GM19043 (cell line): ENCODE measurements around the gene RIPPLY2.
A peak's percentile ranks its signal among the peaks of the same experiment; 100 is the strongest.

Experiments used
- ATAC-seq: cut with Tn5 transposase; IDR thresholded peaks from one replicate; pipeline ENCODE4 v1.9.1; 2021; ENCODE audit warnings: low read depth; ENCODE audit not compliant: unreplicated experiment

Gene RIPPLY2

DNA sequence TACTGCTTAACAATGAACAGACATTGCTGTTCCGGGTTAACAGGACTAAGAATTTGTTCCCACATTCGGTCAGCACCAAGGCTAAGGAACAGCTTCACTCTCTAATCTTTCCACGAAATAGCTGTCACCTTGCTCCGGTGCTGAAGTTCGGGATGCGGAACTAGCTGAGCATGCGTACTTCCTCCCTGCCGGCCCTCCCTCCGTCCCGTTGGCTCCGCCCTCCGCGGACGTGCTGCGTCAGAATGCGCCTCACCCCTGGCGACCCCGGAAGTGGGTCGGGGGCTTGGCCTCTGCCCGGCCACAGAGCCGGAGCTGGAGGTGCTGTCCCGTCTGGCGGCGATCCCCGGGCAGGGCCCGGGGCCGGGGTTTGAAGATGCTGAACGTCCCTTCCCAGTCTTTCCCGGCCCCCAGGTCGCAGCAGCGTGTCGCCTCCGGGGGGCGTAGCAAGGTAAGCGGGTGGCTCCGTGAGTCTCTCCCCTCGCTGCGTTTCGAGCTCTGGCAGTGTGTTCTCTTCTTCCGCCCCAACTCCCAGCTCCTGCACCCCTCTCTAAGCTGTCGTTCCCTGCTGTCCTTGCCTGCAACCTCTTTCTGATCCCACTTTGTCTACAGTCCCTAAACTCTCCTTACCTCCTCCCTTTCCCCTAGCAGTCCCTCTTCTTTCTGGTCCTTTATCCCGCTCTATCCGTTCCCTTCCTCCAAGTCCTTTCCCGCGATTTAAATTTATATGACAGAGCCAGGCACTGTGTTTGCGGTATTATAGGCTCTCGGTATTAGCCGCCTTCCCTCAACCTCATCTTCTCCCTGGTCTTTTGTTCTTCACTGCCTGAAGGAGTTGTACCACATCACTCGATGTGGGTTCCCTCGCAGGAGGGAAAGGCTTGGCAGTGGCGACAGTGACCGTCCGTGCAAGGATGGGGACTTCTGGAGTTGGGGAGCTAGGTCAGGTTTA, 6.5 kb downstream of the RIPPLY2 start, which contains the start of gene CYB5R4:
Gene CYB5R4 (plus strand): TSS at position 280 of the 949 bp plus-strand sequence. CDS start 94 bp downstream, at position 374.
- peak; percentile 96 for ATAC-seq

DNA sequence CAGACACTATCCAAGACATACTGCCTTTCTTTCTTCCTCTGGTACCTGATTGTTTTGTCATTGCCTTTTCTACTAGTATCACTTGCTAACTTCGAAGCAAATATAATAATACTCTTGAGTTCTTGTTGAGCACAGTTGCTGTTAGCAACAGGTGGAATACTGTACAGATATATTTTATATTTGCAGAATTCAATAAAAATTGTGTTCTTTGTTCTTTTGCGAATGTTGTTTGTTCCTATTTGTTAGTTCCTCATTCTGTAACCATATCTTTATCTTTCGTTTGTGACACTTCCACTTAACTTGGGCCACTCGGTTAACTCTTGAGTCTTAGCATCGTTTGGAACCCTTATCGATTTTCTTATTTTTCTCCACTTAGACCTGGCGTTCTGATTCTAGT, 7.2 kb downstream of the RIPPLY2 start:
- no peak for ATAC-seq

DNA sequence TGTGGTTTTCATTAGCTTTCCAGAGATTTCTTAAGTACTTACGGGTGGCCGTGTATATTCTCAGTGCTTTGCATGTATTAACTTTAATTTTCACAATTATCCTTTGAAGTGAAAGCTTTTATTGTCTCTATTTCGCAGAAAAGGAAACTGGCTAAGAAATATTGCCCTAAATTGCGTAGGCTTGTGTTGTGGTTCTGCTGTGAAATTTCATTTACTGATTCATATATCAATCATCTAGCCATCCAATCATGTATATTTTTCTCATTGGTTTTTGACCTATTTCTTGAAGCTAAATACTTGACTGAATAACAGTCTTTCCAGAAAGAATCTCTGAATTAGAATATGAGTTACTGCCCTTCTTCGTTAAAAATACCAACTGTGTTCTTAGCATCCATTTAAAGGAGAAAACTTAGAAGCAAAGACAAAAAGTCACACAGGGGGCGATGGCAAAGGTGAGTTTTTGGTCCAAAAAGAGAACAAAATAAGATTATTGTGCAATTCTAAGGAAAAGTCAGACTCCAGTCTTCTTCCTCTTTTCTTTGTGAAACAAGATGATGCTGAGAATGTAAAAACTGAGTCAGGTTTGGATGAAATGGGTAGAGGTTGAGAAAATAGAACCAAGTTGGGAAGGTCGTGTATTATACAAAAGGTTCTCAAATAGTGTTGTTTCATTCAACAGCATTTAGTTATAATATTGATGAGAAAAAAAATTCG, 7.8 kb downstream of the RIPPLY2 start:
- ATAC-seq: no peak

DNA sequence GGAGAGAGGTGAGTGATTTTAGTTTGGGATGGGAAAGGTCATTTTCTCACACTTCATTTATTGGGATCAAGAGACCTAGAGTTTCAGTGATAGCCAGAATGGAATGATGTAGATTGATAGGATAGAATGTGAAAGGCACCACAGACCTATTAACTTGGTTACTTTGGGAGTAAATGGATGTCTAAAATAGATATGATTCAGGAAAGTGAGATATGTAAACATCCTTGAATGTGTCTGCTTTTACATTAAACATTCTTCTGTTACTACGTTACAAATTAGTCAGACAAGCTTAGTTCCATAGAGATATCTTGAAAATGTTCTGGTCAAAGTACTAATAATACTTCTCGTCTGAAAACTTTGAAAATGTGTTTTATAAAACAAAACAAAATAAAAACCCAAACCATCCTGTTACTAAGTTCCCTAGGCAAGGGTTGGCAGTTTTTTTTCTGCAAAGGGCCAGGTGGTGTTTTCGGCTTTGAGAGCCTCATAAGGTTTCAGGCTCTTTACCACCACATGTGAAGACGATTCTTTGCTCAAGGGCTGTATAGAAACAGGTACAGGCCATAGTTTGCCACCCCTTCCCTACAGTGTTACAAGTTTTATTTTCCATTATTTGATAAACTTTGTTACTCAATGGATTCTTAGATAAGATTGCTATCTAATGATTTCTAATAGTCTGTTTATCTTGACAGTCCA, 9.8 kb downstream of the RIPPLY2 start:
- no peak for ATAC-seq

DNA sequence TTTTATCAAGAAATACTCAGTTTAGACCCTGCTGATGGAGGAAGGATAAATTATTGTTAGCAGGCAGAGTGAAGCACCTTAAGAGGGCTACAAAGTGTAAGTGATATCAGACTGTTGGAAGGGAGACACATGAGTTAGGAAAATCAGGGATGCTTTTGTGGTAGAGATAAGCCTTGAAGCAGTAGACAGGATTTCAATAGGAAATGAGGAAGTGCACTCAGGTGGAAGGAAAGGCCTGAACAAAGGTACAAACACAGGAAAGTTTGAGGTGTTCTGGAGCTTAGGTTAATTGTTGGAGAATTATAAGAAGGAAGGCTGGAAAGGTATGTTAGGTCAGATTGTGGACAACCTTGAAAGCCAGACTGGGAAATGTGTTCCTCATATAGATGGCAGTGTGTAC, 13.9 kb downstream of the RIPPLY2 start:
- no peak for ATAC-seq

DNA sequence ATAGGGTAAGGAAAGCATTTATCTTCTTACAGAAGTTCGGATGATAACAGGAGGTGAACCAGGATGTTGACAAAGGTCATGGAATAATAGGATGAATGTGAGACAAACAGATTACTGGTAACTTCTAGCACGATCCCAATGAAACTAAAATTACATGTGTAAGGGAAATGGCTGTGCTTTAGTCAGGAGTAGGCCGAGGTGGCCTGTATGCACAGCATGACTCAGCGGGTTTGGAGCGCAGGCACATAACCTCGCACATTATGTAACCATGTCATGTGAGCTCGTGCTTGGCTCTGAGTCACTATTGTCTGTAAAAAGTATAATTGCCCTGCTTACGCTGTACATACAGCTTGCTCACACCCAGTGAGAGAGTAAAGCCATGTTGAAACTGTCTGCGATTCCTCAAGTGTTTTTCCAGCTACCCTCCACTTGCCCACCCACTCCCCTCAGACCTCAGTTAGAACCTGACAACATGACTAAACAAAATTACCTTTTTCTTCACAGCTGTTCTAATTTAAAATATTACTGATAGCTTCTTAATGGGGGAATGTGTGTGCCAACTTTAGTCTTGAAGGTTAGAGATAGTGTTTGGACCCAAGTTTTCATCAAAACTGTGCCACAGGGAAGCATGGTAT, 14.5 kb downstream of the RIPPLY2 start:
- no peak for ATAC-seq

DNA sequence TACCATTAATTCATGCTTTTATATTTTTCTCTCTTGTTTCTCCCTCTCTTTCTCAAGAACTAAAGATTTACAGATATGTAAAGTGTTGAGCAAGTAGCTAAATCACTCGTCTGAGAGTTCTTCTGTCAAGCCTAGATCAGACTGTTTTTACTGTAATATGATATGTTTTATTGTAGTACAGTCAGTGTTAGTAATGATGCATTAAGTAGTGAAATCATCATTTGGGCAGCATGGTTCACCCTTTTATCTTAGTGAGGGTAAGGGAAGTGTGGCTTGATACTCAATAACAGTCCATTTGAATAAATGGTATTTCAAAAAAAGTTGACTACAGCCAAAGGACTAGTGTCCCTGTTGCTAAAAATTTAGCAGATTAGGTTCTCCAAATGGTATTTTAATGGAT, 15.5 kb downstream of the RIPPLY2 start:
- no peak for ATAC-seq

DNA sequence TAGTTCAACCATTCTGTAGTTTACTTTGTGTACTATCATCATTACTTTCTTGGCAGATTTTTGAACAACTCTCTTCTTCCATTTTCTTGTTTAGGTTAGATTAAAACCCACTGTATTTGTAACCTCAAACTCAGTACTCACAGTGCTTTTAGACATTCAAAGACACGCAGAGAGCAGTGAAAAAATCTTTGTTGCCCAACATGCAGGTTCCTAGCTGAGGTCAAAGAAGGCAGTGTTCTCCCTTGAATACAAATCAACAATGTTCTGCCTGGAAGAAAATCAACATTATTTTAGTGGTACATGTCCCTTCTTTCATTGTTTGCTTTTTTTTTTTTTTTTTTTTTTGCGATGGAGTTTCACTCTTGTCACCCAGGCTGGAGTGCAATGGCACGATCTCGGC, 17.5 kb downstream of the RIPPLY2 start:
- ATAC-seq: no peak

DNA sequence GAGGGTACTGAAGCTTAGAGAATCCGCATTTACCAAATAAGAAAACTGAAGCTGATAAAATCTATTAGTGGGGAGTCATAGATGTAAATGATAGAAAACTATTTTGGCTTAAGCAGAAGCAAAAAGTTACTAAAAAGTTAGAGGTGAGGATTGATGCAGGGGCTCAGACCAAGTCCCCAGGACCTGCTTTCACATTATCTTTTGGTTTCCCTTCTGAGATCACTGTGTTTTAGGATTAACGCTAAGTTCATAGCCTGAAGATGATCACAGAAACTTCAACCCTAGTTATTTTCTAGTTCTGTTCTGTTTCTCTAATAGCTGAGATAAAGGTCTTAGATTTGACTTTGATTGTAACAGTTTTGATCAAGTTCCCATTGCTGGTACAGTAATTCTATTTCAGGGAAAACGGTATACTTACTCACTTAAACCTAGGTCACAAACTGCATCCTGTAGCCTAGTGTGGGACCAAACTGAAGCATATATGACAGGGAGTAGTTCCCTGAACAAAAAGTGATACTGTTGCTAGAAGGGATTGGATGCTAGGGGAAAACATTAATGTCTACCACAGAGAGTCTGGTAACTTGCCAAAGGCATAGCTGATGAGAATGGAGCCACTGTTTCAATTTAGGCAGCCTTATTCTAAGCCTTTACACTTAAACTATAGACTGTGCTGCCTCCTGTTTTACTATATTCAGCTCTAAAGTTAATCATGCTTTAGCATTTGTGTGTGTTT, 19.4 kb downstream of the RIPPLY2 start:
- ATAC-seq: no peak

DNA sequence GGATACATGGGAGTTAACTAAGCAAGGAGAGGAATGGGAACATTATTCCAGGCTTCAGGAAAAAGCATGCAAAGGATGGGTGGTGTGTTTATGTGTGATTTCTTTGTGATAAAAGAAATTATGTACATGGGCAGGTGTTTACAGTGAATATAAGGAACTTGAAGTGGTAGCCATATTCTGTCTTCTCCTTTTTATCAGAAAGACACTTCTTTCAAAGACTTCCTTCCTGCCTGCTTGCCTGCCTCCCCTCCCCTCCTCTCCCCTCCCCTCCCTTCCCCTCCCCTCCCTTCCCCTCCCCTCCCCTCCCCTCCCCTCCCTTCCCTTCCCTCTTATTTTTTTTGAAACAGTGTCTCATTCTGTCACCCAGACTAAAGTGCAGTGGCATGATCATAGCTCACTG, 20.7 kb downstream of the RIPPLY2 start:
- no peak for ATAC-seq

DNA sequence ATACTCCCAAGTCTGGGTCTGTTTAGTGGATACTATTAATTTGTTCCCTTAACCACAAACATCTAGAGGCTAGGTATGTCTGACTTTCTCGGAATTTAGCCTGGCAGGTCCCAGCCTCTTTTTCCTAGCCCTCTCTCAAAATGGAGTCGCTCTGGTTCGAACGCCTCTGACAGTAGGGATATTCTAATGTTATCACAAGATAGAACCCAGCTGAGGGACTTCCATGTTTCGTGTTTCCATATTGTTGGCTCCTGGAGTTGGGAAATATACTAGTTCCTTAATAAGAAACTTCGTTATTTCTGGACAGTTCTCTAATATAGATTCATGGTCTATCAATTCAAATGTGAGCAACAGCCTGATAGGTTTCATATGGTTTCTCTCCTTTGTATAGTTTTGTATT, 22.7 kb downstream of the RIPPLY2 start:
- no peak for ATAC-seq

DNA sequence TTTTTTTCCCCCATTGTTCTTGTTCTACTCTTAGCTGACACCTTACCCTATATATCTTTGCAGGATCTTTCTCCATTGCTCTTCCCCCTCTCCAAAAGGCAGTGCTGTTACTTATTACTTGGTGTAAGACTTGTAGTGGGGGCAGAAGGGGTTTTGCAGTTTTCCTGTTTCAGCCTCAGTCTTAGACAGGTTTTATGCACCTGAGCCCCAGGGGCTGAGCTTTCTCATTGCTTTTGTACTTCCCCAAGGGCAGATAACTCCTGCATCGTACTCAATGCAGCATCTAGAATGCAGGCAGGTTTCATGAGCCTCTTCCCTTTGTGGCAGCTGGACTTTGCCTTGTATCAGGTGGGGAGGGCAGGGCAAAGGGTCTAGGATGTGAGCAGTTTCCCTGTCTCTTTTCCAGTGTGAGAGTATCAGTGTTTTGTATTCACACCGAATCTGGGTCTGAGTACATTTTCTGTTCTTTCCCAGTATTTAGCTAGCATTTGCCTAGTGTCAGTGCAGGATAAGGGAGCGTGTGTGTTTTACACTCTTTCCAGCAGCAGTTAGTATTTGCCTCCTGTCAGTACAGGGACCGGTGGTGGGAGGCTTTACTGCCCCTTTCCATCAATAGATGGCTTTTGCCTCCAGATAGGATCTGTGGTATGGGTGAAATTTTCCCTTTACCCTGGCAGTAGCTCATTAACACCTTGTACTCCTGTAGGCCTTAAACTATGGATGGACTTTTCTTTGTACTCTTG, 25.9 kb downstream of the RIPPLY2 start:
- ATAC-seq: no peak

DNA sequence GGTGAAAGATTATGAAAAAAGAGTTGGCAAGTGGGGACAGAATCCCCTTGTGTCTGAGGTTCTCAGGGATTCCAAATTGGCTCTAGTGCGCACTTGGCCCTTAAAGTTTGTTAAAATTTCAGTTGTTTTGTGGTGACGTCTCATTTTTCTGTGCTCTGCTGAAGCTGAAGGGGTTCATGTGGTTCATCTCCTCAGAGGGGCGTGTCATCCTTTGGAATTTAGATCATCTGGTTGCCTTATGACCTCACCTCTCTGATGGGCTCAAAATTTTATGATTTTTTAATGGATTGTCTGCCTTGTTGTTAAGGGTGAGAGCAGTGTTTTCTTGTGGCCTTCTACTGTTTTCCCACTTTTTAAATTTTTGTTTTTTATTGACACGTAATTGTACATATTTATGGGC, 26.6 kb downstream of the RIPPLY2 start:
- no peak for ATAC-seq

DNA sequence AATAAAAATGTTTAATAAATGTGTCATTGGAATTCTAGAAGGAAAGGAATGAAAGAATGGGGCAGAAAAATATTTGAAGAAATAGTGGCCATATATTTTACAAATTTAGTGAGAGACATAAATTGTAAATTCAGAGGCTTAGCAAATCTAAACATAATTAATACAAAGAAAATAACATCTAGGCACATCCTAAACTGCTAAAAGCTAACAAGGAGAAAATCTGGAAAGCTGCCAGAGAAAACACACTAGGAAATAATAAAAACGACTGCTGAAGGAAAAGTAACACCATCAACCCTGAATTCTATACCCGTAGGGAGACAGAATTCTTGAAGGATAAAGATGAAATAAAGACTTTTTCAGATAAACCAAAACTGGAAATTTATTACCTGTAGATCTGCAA, 30.1 kb downstream of the RIPPLY2 start:
- no peak for ATAC-seq

DNA sequence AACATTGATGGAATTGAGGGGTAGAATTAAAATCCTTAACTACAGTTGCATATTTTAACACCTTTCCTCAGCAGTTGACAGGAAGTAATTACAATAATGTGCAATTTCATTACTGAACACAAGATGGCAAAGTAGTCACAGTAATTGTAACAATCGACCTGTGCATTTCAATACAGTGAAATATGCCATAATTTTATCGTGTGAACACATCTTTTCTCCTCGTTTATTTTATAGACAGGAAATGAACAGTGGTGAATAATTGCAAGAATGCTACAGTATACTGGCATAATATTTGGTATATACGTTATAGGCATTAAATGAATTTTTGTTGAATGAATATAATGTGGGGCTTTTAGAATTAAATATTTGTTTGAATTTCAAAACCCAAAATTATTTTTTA, 31.4 kb downstream of the RIPPLY2 start:
- ATAC-seq: peak; percentile 86

DNA sequence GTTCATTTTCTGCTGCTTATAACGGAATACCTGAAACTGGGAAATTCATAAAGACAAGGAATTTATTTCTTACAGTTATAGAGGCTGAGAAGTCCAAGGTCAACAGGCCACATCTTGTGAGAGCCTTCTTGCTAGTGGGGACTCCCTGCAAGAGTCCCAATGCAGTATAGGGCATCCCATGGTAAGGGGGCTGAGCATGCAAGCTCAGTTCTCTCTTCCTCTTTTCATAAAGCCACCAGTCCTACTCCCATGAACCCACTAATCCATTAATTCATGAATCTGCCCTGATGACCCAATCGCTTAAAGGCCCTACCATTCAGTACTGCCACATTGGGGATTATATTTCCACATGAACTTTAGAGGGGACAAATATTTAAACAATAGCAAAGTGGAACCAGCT, 32.8 kb downstream of the RIPPLY2 start:
- ATAC-seq: no peak

DNA sequence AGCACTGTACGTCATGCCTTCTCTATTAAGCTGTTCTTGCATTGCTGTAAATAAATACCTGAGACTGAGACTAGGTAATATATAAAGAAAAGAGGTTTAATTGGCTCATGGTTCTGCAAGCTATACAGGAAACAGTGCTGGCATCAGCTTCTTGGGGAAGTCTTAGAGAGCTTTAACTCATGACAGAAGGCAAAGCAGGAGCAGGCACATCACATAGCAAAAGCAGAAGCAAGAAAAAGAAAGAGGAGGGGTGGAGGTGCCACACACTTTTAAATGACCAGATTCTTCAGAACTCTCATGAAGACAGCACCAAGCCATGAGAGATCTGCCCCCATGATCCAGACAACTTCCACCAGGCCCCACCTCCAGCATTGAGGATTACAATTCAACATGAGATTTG, 36.5 kb downstream of the RIPPLY2 start:
- ATAC-seq: no peak

DNA sequence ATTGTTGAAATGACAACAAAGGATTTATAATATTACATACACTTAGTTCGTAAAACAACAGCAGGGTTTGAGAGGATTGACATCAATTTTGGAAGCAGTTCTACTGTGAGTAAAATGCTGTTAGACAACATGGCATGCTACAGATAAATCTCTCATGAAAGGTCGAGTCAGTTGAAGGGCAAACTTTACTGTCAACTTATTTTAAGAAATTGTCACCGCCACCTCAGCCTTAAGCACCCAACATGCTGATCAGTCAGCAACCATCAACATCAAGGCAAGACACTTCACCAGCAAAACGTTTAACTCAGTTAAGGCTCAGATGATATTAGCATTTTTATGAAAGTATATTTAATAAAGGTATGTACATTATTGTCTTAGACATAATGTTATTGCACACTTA, 37.4 kb downstream of the RIPPLY2 start:
- ATAC-seq: no peak

DNA sequence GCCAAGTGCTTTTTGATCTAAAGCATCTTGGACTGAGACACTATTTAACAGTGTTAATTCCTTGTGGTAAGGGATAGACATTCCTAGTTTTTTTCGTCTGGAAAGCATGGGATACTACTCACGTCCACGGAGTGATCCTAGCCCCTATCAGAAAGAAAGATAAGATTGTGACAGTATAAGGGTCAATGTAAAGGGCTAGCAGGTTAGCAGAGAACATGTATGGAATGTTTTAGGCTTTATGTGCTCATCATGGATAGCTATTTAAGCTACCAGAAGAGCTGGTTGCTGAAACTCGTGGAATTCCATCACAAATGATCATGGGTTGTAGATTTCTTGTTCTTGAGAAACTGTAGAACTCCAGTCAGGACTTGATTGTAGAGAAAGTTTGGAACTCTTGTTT, 38.4 kb downstream of the RIPPLY2 start:
- ATAC-seq: no peak
